Measurements from ENCODE around the gene TNFSF11.

DNA sequence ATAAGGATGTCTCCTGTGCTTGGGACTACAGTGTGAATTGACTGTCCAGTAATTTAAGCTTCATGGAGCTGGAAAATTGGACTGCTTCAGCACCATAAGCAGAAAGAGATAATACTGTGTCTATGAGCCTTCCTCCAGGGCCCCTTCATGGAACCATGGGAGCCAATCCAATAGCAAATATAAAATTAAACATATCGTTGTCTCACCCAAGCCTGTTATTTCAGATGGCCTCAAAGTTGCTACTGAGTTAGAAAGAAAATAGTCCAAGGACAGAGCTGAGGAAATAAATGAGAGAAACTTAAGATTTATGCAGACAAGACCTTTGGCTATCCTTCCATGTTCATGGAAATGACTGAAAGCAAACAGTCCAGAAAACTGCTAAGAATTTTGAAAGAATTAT, 57.2 kb downstream of the TNFSF11 start:
- TF ChIP-seq, protein P1, sequence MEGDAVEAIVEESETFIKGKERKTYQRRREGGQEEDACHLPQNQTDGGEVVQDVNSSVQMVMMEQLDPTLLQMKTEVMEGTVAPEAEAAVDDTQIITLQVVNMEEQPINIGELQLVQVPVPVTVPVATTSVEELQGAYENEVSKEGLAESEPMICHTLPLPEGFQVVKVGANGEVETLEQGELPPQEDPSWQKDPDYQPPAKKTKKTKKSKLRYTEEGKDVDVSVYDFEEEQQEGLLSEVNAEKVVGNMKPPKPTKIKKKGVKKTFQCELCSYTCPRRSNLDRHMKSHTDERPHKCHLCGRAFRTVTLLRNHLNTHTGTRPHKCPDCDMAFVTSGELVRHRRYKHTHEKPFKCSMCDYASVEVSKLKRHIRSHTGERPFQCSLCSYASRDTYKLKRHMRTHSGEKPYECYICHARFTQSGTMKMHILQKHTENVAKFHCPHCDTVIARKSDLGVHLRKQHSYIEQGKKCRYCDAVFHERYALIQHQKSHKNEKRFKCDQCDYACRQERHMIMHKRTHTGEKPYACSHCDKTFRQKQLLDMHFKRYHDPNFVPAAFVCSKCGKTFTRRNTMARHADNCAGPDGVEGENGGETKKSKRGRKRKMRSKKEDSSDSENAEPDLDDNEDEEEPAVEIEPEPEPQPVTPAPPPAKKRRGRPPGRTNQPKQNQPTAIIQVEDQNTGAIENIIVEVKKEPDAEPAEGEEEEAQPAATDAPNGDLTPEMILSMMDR (IDR thresholded peaks at IDR 0.05): no peak
- no peak for TF ChIP-seq POLR2A (IDR thresholded peaks at IDR 0.05)
